GM19468 (cell line): ENCODE measurements around the gene UNCX.

Source experiments
- ATAC-seq: cut with Tn5 transposase; IDR thresholded peaks from one replicate; pipeline ENCODE4 v1.9.1; 2021; ENCODE audit warnings: mild to moderate bottlenecking, moderate library complexity, moderate number of reproducible peaks; ENCODE audit not compliant: unreplicated experiment; ENCODE audit errors: extremely low read depth

UNCX gene

DNA sequence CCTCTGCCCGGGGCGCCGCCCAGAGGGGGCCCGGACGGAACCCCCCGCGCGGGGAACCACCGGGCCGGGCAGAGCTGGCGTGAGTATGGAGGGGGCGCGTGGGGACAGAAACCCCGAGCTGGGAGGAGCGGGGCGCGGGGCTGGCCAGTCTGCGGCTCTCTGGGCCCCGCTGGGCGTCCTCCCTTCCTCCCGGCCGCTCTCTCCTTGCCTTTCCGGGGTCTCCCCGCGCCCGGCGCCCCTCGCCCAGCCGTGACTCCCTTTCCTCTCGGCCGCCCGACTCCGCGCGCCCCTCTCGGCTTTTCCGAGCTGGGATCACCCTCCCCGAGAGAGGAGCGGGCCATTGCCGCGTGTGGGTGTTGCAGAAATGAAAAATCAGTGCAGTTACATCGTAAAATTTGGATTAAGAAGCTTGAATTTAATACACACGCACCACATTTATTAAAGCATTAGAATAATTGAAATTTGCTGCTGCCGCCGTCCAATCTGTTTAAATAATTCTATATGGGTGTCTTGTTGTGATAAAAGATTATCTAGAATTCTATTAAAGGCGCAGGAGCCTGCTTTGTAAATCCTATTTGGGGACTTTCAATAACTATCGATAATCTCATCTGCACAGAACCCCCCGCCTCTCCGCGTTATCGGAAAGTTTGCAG lies 9.1 kb downstream of the UNCX start:
- no peak for ATAC-seq

DNA sequence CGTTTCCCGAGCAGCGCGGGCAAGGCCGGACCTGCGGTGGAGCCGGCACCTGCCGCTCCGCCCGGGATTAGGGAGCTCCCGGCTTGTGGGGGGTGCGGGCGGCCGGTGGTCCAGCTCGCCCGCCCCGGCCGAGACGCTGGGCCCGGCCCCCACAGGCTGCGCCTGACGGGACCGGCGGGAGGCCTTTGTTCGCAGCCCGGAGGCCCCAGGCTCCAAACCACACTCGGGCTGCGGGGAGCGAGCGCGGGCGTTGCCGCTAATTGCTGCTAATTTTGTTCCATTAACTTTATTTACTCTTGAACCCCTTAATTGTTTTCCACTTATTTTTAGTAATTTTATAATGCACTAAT lies 9.6 kb downstream of the UNCX start:
- no peak for ATAC-seq

DNA sequence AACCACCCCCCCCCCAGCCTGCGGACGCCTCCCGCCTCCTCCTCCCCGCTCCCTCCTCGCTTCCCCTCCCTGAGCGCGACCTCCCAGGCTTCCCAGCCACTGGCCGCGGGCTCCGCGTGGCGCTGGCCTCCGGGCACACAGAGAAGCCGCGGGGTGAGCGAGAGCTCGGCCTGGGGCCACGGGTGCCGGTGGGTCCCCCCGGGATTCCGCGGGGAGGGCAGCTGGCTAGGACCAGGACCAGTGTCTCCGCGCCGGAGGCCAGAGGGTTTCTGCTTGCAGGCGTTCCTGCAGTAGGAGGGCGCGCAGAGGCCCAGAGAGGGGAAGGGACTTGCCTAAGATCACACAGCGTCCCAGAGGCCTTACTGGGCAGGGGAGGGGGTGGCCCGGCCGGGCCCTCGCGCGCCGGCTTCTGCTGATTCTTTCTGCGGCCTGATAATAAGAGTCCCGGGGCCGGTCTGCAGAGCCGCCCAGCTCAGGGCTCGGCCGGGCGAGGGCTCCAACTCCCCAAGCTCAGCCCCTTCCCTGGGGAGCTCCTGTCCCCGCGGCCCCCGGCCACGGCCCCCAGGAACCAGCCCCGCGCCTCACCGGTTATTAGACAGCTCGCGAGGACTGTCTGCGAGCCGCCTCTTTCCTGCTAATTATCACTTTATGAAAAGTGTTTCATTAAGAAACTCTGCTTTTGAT lies 10.1 kb downstream of the UNCX start:
- no peak for ATAC-seq

DNA sequence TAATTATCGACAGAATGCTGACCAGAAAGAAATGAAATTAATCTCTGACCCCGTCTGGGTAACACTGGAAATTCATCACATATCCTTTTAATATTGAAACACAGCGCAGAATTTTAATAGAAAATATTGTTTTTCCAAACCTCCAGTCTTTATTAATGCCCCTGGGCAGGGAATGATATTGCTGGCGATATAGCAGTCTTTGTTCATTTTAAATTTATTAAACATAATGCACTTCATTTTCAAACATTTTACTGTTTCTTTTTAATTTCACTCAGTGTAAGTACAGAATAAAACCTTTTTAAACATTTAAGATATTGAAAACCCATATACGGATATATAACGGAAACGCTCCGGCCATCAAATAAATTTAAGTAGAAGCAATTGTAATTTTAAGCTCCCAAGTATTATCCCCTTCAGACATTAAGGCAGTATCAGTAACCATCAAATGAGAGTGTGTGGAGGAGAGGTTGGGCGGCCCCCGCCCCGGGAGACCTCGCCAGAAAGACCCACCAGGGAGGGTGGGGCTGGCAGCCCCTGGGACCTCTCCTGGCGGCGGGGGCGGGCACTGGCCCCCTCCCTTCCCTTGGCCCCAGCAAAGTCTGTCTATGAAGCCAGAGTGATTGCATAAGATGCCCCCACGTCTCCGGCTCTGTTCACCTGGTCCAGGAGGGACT lies 10.8 kb downstream of the UNCX start:
- ATAC-seq: no peak

DNA sequence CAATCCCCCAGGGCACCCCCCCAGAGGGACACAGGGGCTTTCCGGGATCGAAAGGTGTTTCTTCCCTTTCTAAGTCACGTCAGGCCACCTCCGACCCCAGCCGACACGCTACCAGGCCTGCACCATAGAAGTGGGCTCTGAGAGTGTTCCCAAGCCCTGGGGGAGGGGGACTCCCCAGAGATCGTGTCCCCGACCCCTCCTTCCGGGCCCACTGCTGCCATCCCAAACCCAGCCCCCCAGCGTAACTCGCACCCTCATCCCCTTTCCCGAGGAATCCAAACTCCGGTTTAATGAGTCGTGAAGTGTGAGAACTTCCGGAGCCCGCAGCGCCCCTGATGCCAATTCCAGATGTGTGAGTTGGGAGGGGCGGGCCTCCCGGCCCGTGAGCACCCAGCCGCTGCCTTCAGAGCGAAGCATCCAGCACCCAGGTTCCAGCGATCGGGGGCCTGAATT lies 11.3 kb downstream of the UNCX start:
- ATAC-seq: no peak

DNA sequence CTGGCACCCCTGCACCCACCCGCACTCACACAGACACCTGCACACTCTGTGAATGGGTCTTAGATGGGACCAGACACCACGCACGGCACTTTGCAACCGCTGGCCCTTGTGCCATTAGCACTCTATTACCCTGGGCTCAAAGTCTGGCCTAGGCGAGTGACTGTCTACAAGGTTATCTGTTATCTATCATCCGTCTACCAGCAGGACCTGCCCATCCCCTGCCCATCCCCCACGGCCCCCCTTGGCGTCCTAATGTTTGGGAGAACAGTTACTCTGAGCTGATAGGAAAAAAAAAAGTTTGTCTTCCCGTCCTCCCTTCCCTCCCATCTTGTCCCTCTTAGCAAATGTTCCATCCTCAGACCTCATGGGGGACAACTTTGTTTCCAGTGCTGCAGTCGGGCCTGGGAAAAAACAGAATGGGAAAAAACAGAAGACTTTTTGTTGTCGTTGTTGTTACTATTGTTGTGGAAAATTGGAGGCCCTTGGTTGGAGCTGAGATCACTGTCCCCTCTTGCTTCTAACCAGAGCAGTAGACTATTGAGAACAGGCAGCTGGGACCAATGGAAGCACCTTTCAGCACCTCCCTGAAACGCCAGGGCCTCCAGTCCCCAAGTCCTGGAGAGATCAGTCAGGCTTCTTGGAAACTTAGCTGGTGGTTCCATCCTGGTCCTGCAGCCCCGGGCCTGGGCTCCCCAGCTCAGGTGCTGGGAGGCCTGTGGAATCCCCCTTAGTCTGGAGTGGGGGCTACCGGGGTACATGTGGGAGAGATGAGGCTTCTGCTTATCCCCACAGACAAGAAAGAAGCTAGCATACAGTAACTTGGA lies 12.2 kb downstream of the UNCX start:
- ATAC-seq: no peak

DNA sequence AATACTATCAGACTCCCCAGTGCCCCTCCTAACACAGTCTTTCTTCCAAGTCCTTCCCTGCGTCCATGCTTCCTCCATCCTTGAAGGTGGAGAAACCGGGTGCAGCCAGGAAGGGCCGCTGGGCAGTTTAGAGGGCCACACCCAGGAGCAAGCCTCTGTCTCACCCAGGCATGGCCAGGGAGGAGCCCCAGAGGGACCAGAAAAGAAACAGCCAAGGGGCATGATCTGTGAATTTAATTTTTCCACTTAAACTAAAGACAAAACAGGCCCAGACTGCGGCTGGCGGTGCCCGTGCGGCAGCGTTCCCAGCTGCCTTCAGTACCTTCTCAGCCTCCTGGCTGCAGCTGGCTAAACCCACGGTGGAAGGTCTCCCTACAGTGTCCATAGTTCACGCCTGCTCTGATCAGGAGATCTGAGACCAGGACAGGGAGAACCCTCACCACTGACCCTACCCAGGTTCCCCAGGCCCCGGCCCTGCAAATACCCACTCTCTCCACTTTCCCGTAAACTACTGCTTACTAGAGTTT lies 12.9 kb downstream of the UNCX start:
- ATAC-seq: no peak

DNA sequence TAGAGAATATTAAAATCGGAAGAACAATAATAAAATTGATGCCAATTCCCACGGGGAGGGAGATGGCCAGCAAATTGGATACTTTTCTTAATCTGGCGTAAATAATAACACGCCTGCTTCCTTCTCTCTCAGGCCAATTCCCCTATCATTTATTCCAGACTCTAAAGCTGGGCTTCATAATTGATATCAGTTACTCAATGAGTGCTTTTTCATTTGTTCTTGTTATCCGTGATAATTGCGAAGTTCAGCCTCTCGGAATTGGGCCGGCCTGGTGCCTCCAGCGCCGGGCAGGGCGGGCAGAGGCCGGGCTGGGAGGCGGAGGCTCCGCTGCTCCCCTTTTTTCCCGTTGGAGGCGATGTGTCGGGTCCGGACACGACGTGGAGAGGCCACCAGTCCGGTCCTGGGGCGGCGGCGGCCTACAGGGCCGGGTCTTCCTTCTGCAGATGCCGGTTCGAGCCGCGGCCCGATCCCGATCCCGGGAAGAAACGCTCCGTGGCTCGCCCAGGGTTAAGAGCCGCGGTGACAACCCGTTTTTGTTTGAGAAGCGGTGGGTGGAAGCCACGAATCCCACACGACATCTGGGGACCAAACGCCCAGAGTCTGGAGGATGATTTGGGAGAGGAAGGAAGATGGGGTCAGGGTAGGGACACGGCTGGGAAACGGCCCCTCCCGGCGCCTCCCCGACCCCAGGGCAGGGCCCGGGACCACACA lies 13.6 kb downstream of the UNCX start:
- ATAC-seq: no peak

DNA sequence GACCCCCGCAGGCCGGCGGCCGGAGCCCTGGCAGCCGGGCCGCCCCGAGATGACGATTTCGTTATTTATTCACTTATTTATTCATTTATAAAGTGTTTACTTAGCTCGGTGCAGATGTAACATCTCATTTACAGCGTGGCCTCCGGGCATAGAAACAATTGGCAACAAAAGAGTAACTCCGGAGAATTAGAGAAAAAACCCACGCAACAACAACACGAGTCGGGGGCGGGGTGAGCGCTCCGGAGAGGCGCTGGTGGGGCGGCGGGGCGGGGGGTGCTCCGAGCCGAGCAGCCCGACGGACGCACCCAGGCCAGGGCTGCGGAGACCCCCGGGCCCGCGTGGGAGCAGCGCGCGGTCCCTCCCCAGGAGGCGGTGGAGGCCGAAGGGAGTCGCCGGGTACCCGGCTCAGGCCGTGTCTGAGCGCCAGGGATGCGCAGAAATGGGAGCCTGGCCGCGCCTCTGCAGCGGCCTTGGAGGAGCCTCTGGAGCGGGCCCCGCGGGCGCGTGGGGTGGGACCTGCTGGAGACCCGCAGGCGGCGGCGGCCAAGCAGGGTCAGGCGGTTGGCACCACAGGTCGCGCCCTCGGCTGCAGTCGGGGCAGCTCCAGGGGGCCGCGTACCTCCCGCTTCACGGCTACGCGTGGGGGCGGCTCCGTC lies 14.3 kb downstream of the UNCX start:
- ATAC-seq: no peak

DNA sequence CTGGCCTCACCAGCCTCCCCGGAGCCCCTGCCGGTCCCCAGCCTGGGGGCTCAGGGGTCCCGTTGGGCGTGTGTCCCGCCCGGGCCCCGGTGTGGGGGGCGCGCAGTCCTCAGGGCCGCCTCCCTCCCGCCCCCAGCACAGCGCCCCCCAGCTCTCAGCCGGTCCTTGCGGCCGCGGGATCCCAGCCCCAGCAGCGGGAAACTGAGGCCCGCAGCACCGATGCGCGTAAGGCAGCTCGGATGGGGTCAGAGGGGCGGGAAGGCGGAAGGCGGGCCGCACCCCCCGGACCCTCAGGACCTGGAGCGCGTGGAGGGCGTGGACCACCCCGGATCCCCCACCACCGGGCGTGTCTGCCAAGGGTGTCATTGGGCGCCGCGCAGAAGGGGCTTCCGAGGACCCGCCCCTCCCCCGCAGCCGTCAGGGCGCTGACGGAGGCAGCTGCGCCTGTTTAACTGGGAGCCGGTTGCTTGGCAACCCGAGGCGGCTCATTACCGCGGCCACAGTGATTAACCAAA lies 14.9 kb downstream of the UNCX start:
- ATAC-seq: no peak

DNA sequence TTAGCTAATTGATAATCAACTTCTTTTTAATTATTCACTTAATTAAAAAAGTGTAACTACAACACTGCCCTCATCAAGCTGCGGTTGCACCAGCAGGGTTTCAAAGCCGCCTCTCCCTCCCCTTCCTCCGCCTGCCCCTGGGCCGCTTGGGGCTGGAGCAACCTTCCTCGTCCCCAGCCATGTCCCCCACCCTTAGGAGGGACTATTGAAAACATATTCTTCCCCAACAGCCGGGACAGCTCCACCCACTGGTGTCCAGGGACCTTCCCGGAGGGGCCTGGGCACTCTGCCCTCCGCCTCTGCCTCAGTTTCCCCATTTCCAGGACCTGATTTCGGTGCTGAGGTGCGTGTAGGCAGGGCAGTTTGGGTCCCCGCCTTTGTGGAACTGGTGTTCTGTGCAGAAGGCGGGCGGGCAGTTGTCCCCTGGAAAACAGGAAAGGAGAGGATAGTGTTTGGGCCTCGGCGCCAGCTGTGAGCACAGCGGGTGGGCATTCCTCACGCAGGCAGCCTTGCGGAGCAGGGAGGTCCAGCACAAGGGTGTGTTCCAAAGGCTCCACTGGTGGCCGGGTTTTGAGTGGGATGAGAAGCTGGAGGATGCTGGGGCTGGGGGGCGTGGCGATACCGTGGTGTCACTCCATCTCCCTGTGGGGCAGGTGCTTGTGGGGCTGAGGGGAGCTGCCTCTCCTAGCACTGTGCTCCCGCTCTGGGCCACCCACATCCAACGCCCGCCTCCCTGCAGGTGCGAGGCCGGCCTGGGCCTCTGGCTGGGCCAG lies 15.7 kb downstream of the UNCX start:
- ATAC-seq: no peak

DNA sequence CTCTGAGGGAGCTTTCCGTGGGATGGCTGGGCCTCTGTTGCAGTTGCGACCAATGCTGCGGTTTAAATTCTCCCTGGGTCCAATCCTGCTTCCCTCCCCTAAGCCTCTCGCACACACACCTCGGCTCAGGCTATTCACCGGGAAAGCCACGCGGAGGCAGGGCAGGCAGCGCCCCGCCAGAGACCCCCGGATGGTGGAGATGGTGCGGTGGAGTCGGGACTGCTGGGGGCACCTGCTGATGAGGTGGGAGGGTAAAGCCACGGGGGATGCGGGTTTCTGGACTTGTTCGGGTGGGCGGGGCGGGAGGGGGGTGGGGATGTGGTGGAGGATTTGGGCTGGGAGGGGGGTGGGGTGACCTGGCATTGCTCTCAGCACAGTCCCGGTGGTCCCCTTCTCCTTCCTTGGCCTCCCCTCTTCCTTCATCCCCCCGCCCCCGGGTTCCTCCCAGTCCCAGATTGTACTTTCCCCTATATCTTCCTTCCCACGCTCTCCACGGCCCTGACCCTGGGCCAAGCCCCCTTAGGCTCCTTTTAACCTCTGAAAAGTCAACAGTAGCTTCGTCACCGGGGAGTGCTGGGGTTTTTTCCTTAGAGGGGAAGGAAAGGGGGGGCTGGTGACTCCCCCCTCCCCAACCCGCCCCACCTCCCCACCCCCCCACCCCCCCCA lies 16.4 kb downstream of the UNCX start:
- no peak for ATAC-seq

DNA sequence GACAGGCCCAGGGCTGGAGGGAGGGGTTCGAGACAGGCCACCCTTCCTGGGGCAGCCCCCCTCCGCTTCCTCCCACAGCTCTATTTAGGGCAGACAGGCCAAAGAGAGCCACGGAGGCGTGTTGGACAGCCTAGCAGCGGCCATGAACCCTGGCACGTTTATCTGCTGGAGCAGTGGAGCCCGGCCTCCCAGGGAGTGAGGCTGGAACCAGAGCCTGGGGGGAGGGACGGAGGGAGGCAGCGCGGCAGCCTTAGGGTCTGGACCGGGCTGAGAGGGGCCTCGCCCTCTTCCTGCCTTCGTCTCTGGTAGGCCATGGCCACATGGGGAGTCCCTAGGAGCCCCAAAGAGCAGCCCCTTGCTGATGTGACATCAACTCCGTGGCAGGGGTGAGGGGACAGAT lies 17.1 kb downstream of the UNCX start:
- no peak for ATAC-seq

DNA sequence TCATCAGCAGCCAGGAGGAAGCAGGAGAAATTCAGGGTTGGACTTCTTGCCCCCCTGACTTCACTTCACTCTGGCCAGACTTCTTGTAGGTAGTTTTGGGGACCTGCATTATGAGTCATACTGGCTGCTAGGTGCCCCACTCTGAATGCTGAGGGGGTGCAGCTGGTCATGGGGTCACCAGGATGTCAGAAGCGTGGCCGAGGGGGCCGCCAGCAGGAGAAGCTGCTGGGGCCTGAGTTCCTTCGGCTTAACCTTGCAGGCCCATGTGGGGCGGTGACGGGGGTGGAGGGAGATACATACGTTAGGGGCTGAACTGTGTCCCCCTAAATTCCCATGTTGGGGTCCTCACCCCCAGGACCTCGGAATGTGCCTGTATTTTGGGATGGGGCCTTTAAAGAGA lies 18.2 kb downstream of the UNCX start:
- ATAC-seq: no peak

DNA sequence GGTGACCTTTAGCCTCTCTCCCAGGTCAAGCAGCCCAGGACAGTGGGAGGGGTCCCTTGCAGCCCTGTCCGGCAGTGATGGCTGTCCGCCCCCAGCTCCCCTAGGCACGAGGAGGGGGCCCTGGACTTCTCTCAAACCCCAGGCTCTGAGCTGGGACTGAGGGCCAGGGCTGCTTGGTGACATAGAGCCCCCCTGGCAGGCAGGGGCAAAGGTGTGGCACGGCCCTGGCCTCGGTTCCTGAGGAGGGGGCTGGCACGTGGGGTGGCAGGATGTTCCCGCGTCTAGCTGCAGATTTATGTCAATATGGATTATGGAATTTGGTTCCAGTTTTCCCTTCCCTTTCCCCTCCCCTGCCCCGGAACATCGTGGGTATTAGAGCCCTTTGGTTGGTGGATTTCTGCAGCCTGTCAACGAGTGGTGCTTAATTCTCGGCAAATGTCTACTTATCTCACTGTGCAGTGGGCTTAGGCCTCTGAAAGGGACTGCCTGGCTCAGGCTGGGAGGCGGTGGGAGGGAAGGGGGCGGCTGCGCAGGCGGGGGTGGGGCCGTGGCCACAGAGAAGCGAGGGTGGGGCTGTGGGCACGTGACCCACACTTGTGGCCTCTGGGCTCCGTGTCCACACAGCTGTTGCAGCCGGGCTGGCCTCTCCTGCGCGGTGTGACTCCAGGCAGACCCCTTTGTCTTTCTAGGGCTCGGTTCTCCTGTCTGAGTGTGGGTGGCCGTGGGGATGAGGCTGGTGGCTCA lies 19.3 kb downstream of the UNCX start:
- ATAC-seq: no peak

DNA sequence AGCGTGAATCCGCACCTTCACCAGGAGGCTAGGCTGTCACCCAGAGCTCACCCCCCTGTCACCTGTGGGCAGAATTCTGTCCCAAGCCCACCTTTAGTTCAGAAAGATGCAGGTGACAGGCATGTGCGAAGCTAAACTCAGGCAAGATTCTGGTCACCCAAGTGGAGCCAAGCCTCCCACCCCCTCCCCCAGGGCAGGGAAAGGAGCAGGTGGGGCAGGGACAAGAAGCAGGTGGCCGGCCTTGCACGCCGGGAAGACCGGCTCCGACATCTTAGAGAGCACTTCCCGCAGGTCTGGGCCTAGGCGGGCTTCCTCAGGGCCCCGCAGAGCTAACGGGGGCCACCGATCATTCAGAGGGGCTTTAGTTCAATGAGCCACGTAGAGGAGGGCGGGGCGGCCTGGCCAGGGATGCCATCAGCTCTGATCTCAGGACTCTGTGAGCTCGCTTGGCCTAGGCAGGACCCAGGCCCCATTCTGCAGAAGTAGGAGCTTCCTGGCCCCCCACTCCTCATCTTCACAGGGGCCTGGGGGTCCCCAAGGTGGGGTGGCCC lies 19.9 kb downstream of the UNCX start:
- no peak for ATAC-seq

DNA sequence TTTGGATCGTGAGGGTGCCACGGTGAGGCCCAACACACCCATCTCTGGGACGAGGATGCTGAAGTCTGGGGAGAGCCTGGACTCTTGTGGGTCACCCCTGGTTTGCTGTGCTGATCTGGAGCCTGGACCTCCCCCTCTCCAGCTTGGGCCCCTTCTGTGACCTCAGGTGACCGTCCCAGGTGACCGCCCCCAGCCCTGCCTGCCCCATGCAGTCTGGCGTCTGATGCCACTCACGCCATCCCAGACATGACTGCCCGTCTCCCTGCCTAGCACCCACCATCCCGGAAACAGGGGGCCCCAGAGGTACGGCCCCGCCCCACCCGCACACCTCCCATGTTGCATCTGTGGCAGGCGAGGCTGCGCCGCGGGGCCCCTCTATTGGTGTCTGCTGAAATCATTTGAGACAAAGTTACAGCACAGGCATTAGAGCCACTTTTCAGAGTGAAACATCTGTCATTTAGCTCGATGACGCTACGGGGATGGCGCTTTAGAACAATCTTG lies 21.1 kb downstream of the UNCX start:
- ATAC-seq: no peak
